ENCODE measurements around the gene COL23A1.
A peak's percentile ranks its signal among the peaks of the same experiment; 100 is the strongest.
"Not testable (repeated sequence)": the region's sequence is repeated elsewhere in the genome, so short reads cannot be mapped to it uniquely, and the experiment has no call there.

The COL23A1 gene

GRCh38 chr5:178239626-178240301, 350.4 kb downstream of the COL23A1 start:
- DNase-seq (ENCODE audit: low spot score): not testable (repeated sequence)

GRCh38 chr5:178238711-178239592, 351.2 kb downstream of the COL23A1 start:
- DNase-seq (ENCODE audit: low spot score): no peak

GRCh38 chr5:178238313-178238635, 351.9 kb downstream of the COL23A1 start:
- no peak for DNase-seq (ENCODE audit: low spot score)

GRCh38 chr5:178237431-178238312, 352.5 kb downstream of the COL23A1 start:
- no peak for DNase-seq (ENCODE audit: low spot score)

GRCh38 chr5:178236679-178237078, 353.5 kb downstream of the COL23A1 start:
- no peak for DNase-seq (ENCODE audit: low spot score)

GRCh38 chr5:178236126-178236525, 354.1 kb downstream of the COL23A1 start:
- no peak for DNase-seq (ENCODE audit: low spot score)

- DNase-seq (ENCODE audit: low spot score): no peak
Observed at GRCh38 chr5:178235588-178235974, 354.6 kb downstream of the COL23A1 start.

GRCh38 chr5:178234750-178235587, 355.2 kb downstream of the COL23A1 start:
- DNase-seq (ENCODE audit: low spot score): peak; percentile 53

- no peak for DNase-seq (ENCODE audit: low spot score)
Observed at GRCh38 chr5:178234121-178234749, 356.0 kb downstream of the COL23A1 start.

- no peak for DNase-seq (ENCODE audit: low spot score)
Observed at GRCh38 chr5:178232920-178233429, 357.2 kb downstream of the COL23A1 start.

- no peak for DNase-seq (ENCODE audit: low spot score)
Observed at GRCh38 chr5:178232124-178232919, 357.9 kb downstream of the COL23A1 start, which contains the start of gene PHYKPL. Gene PHYKPL, minus strand, starts transcription at chr5:178232802. Its CDS starts 252 bp downstream, at chr5:178232550.

- DNase-seq (ENCODE audit: low spot score): no peak
Observed at GRCh38 chr5:178231539-178232123, 358.6 kb downstream of the COL23A1 start.

GRCh38 chr5:178230879-178231538, 359.2 kb downstream of the COL23A1 start:
- no peak for DNase-seq (ENCODE audit: low spot score)

GRCh38 chr5:178229861-178230260, 360.3 kb downstream of the COL23A1 start:
- DNase-seq (ENCODE audit: low spot score): no peak

- not testable (repeated sequence) for DNase-seq (ENCODE audit: low spot score)
Observed at GRCh38 chr5:178229111-178229510, 361.1 kb downstream of the COL23A1 start.

GRCh38 chr5:178228609-178229008, 361.6 kb downstream of the COL23A1 start:
- no peak for DNase-seq (ENCODE audit: low spot score)

- DNase-seq (ENCODE audit: low spot score): no peak
Observed at GRCh38 chr5:178227929-178228328, 362.3 kb downstream of the COL23A1 start.

- no peak for DNase-seq (ENCODE audit: low spot score)
Observed at GRCh38 chr5:178227138-178227659, 363.0 kb downstream of the COL23A1 start.

GRCh38 chr5:178225174-178225573, 365.0 kb downstream of the COL23A1 start:
- DNase-seq (ENCODE audit: low spot score): no peak
